Choroid plexus epithelial cell (primary cell): ENCODE measurements around the gene CNPPD1.

Source experiments
- DNase-seq: peaks from one replicate; pipeline ENCODE4 v3.0.0-alpha.2; 2010; ENCODE audit warnings: low read depth
- H3K4me3 ChIP-seq: 2 replicates; pipeline ENCODE4 v1.5.1; 2011; ENCODE audit warnings: low read depth, mild to moderate bottlenecking, control low read depth, low read length, moderate library complexity
- TF ChIP-seq, protein P1 (sequence below): conservative IDR thresholded peaks from 2 replicates; pipeline ENCODE4 v1.5.1; 2011; ENCODE audit warnings: low read depth, mild to moderate bottlenecking, control low read depth, inconsistent platforms, low read length, moderate library complexity

The CNPPD1 gene

DNA sequence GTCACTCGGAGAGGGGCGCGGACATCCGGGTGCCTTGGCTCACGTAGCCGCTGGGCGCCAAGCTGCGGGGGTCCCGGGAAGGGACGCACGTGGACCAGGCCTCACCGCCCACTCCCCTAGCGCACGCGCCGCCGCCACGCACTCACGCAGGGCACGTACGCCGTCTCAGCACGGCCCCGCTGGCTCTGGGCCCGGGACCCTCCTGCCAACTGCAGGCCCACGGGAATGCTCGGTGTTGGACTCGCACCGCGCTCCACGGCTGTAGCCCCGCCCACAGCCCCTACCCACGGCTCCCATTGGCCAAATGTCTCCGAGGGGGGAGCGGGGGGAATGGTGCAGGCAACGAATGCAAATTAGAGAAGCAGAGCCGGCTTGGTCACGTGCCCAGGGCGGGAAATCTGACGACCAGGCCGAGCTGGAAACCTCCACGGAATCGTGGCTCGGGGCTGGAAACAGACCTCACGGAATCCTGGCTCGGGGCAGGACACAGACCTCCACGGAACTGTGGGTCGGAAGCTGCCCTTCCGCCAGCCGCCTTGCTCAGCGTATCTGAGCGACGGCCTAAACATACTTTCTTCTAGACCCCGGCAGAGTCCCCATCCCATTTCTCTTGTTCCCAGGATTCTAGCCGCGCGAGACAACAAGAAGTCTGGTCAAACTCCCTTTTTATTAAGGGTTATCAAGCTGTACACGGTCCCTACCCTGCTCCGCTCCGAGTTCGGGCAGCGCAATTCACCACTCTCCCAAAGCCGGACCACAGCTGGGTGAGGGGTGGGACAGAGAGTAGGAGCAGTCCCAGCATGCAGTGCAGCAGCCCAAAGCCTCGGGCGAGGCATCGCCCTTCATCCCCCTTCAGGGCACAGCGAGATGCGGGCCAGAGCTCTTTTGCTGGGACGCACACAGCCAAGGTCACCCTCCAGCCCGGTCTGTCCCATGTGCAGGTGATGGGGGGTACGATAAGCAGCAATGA is 42.3 kb upstream of the CNPPD1 start, which contains the start of gene ABCB6:
TSS of gene ABCB6 (minus strand) at position 227 of the 970 bp plus-strand sequence. CDS start 285 bp downstream, outside the sequence.
- TF ChIP-seq, protein P1, sequence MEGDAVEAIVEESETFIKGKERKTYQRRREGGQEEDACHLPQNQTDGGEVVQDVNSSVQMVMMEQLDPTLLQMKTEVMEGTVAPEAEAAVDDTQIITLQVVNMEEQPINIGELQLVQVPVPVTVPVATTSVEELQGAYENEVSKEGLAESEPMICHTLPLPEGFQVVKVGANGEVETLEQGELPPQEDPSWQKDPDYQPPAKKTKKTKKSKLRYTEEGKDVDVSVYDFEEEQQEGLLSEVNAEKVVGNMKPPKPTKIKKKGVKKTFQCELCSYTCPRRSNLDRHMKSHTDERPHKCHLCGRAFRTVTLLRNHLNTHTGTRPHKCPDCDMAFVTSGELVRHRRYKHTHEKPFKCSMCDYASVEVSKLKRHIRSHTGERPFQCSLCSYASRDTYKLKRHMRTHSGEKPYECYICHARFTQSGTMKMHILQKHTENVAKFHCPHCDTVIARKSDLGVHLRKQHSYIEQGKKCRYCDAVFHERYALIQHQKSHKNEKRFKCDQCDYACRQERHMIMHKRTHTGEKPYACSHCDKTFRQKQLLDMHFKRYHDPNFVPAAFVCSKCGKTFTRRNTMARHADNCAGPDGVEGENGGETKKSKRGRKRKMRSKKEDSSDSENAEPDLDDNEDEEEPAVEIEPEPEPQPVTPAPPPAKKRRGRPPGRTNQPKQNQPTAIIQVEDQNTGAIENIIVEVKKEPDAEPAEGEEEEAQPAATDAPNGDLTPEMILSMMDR: no peak
- H3K4me3 ChIP-seq: peak within 1 kb of the TSS; percentile 67
- DNase-seq: peak; percentile 96

GRCh38 chr2:219218217-219218731 is 41.5 kb upstream of the CNPPD1 start:
- H3K4me3 ChIP-seq: peak overlapping the region; percentile 67
- TF ChIP-seq, protein P1: no peak
- peak; percentile 81 for DNase-seq

- no peak overlapping the region for H3K4me3 ChIP-seq
- TF ChIP-seq, protein P1: no peak
- DNase-seq: no peak
Measured at GRCh38 chr2:219216535-219216915, 39.8 kb upstream of the CNPPD1 start.

- DNase-seq: no peak
- H3K4me3 ChIP-seq: no peak overlapping the region
- TF ChIP-seq, protein P1: no peak
Measured at GRCh38 chr2:219215871-219216534, 39.3 kb upstream of the CNPPD1 start.

- no peak overlapping the region for H3K4me3 ChIP-seq
- no peak for DNase-seq
- TF ChIP-seq, protein P1: no peak
Measured at GRCh38 chr2:219214786-219215185, 38.1 kb upstream of the CNPPD1 start.

- no peak for DNase-seq
- H3K4me3 ChIP-seq: no peak overlapping the region
- TF ChIP-seq, protein P1: no peak
Measured at GRCh38 chr2:219214141-219214540, 37.4 kb upstream of the CNPPD1 start.
